T-helper 1 cell (primary cell): ENCODE data around the gene PAGE2B.
"Not testable (repeated sequence)": the region's sequence is repeated elsewhere in the genome, so short reads cannot be mapped to it uniquely, and the experiment has no call there.

Experiments
- DNase-seq, 5 donors: peaks; one replicate each; pipeline ENCODE4 v3.0.0-alpha.2; 2012 to 2020
- total RNA-seq, 4 donors: gene quantifications; one replicate each; lab custom pipeline; 2026; lab: John Stamatoyannopoulos, UW

Gene PAGE2B
- 0 to 0.31 (median 0.08) reads per million in 4 donors for total RNA-seq

GRCh38 chrX:55074851-55075467, at the start of gene PAGE2B:
Gene PAGE2B, plus strand, starts transcription at chrX:55075030. Its CDS starts 1,012 bp downstream, at chrX:55076042.
- DNase-seq, result no peak

- no peak for DNase-seq
Measured at GRCh38 chrX:55026143-55026542, 48.7 kb upstream of the PAGE2B start.

- no peak for DNase-seq
Measured at GRCh38 chrX:55026840-55027239, 48.0 kb upstream of the PAGE2B start.

- DNase-seq, result no peak
Measured at GRCh38 chrX:55028040-55028439, 46.8 kb upstream of the PAGE2B start.

- no peak for DNase-seq
Measured at GRCh38 chrX:55028611-55029010, 46.2 kb upstream of the PAGE2B start.

- DNase-seq, result no peak
Measured at GRCh38 chrX:55029291-55029690, 45.5 kb upstream of the PAGE2B start.

GRCh38 chrX:55030271-55031205, 44.3 kb upstream of the PAGE2B start, which contains the start of gene ALAS2:
Gene ALAS2, minus strand, starts transcription at chrX:55030977. Its CDS starts 4,977 bp downstream, at chrX:55026000.
- DNase-seq, result no peak

- DNase-seq, result no peak
Measured at GRCh38 chrX:55033429-55033828, 41.4 kb upstream of the PAGE2B start.

- no peak for DNase-seq
Measured at GRCh38 chrX:55039471-55039870, 35.4 kb upstream of the PAGE2B start.

GRCh38 chrX:55041514-55041913, 33.3 kb upstream of the PAGE2B start:
- no peak for DNase-seq

- DNase-seq, result not testable (repeated sequence)
Measured at GRCh38 chrX:55050599-55050998, 24.2 kb upstream of the PAGE2B start.

- peak in 4 of 5 donors; percentile 8 to 24 (median 12) for DNase-seq
Measured at GRCh38 chrX:55056820-55057674, 17.8 kb upstream of the PAGE2B start.

GRCh38 chrX:55057675-55058249, 17.1 kb upstream of the PAGE2B start:
- DNase-seq, result peak in 2 of 5 donors; percentile 14 to 18

GRCh38 chrX:55067180-55067579, 7.7 kb upstream of the PAGE2B start:
- DNase-seq, result not testable (repeated sequence)

- no peak for DNase-seq
Measured at GRCh38 chrX:55072286-55072685, 2.5 kb upstream of the PAGE2B start.

GRCh38 chrX:55088795-55089489, 14.1 kb downstream of the PAGE2B start, which contains the start of gene PAGE2:
Gene PAGE2, plus strand, starts transcription at chrX:55089018. Its CDS starts 1,003 bp downstream, at chrX:55090021.
- DNase-seq, result no peak

- no peak for DNase-seq
Measured at GRCh38 chrX:55098691-55099090, 23.9 kb downstream of the PAGE2B start.

- no peak for DNase-seq
Measured at GRCh38 chrX:55099162-55099561, 24.3 kb downstream of the PAGE2B start.

GRCh38 chrX:55102754-55103153, 27.9 kb downstream of the PAGE2B start:
- DNase-seq, result no peak

- no peak for DNase-seq
Measured at GRCh38 chrX:55107262-55107661, 32.4 kb downstream of the PAGE2B start.

GRCh38 chrX:55107911-55108310, 33.1 kb downstream of the PAGE2B start:
- no peak for DNase-seq

GRCh38 chrX:55109306-55109705, 34.5 kb downstream of the PAGE2B start:
- DNase-seq, result no peak
